Prostate gland (tissue), 2 donors: ENCODE results near the gene JAKMIP3.

ENCODE experiments used
- POLR2A ChIP-seq: fragments of 450-650 bp; IDR thresholded peaks from one replicate; pipeline ENCODE4 v1.6.1; 2016; ENCODE audit warnings: antibody characterized with exemption, mild to moderate bottlenecking
- POLR2AphosphoS5 ChIP-seq: sonication (generic); formaldehyde crosslinking; IDR thresholded peaks from one replicate; pipeline ENCODE4 v1.6.1; 2017; ENCODE audit warnings: antibody characterized with exemption
- TF ChIP-seq, protein P1 (sequence below), 4 experiments: fragments of 200-600 bp in 2 of 4; fragments of 450-650 bp in 2 of 4; sonication (generic) in 2 of 4; IDR thresholded peaks; 1 replicate in 3 of 4; 2 replicates in 1 of 4; pipeline ENCODE4 v1.5.1; 2016 to 2019; ENCODE audit warnings: antibody characterized with exemption in 4 of 4, mild to moderate bottlenecking in 2 of 4, moderate library complexity in 2 of 4

GRCh38 chr10:132096863-132097478 lies 31.2 kb downstream of the JAKMIP3 start:
- TF ChIP-seq POLR2A = no peak
- TF ChIP-seq, protein P1, sequence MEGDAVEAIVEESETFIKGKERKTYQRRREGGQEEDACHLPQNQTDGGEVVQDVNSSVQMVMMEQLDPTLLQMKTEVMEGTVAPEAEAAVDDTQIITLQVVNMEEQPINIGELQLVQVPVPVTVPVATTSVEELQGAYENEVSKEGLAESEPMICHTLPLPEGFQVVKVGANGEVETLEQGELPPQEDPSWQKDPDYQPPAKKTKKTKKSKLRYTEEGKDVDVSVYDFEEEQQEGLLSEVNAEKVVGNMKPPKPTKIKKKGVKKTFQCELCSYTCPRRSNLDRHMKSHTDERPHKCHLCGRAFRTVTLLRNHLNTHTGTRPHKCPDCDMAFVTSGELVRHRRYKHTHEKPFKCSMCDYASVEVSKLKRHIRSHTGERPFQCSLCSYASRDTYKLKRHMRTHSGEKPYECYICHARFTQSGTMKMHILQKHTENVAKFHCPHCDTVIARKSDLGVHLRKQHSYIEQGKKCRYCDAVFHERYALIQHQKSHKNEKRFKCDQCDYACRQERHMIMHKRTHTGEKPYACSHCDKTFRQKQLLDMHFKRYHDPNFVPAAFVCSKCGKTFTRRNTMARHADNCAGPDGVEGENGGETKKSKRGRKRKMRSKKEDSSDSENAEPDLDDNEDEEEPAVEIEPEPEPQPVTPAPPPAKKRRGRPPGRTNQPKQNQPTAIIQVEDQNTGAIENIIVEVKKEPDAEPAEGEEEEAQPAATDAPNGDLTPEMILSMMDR (IDR thresholded peaks at IDR 0.05) = no peak
- no peak for TF ChIP-seq POLR2AphosphoS5
